GM19351 (cell line): Measurements from ENCODE around the gene MVK.

Source experiments
- ATAC-seq: cut with Tn5 transposase; IDR thresholded peaks from one replicate; pipeline ENCODE4 v1.9.1; 2021; ENCODE audit warnings: mild to moderate bottlenecking, moderate library complexity; ENCODE audit not compliant: unreplicated experiment

MVK gene

DNA sequence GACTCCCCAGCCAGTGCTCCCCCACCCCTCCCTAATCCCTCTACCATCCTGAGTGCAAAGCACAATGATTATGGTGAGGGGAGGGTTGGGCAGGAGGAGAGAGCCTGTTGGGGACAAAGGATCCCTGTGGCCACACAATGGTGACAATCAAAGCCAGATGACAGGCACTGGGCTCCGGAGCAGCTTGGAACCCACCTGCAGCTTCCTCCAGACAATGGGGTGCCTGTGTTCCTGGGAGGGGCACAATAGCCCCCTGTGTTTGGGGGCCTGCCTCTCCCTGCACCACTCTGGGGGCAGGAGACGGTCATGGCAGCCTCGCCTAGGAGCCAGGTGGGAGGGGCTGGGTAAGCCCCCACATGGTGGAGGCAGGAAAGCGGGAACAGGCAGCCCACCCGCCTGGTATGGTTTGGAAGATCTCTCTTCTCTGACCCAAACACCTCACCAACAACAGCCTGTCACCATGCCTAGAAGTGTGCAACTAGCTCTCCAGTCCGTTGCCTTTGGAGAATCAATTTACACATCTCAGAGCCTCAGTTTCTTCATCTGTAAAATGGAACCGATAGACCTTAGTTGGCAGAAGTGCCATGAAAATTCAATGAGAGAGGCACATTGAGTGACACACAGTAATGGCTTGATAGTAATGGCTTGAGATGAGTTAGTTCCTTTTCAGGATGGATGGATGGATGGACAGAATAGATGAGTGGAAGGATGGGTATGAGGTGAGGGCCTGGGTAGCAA is 53.0 kb downstream of the MVK start:
- ATAC-seq, result no peak

GRCh38 chr12:109627633-109628032 is 54.0 kb downstream of the MVK start:
- no peak for ATAC-seq

- no peak for ATAC-seq
Measured at GRCh38 chr12:109630107-109630506, 56.5 kb downstream of the MVK start.

- no peak for ATAC-seq
Measured at GRCh38 chr12:109630815-109631214, 57.2 kb downstream of the MVK start.

GRCh38 chr12:109631302-109631701 is 57.7 kb downstream of the MVK start:
- no peak for ATAC-seq

DNA sequence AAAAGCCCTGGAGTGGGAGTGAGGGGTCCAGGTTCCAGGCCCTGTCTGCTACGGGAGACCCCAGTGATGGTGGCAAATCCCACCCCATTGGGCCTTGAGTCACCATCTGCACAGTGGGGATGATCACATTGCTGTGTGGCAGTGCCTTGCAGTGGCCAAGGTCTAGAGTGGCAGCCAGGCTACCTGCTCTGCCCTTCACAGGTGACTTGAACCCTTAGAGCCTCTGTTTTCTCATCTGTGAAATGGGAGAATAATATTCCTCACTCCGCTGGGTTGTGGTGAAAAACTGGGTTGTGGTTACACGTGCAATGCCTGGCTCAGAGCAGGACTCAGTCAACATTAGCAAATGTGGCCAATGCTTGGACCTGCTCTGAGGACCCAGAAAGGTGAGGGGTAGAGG is 58.2 kb downstream of the MVK start:
- no peak for ATAC-seq

GRCh38 chr12:109632342-109632741 is 58.7 kb downstream of the MVK start:
- ATAC-seq, result no peak

DNA sequence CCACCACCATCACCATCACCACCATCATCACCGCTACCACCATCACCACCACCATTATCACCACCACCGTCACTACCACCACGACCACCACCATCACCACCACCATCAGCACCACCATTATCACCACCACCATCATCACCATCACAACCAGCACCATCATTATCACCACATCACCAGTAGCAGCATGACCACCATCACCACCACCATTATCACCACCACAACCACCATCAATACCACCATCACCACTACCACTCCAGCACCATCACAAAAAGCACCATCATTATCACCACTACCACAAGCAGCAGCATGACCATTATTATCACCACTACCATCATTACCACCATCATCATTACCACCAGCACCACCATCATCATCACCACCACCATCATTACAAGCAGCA is 62.1 kb downstream of the MVK start:
- ATAC-seq, result no peak

DNA sequence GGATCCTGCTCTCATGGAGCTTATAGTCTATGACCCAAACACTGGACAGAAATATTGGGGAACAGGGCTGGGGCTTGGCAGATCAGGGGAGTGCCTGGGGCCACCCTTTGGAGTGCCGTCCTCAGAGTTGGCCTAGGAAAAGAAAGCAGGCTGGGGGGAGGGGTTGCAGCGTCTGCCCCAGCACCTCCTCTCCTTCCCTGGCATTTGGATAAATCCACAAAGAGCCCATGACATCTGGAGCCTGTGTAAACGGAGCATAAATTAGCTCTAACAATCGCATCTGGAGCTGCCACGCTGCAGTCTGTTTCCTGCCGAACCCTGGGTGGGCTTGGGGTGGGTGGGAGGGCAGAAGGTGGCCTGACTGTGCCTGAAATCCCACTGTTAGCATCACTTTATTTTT is 63.8 kb downstream of the MVK start:
- no peak for ATAC-seq

DNA sequence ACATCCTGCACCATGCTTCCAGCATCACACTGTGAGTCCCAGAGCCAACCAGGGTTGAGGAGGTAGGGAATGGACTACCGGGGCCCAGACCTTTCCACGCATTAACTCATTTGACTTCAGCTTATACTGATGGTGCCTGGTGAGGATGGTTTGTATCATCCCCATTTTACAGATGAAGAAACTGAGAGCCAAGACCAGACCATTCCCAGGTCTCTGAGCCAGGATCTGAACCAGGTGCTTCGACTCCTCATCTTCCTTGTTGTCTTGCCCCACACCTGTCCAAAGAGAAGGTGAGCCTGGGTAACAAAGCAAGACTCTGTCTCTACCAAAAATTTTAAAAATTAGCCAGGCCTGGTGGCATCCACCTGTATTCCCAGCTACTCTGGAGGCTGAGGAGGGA is 64.4 kb downstream of the MVK start:
- ATAC-seq, result no peak

DNA sequence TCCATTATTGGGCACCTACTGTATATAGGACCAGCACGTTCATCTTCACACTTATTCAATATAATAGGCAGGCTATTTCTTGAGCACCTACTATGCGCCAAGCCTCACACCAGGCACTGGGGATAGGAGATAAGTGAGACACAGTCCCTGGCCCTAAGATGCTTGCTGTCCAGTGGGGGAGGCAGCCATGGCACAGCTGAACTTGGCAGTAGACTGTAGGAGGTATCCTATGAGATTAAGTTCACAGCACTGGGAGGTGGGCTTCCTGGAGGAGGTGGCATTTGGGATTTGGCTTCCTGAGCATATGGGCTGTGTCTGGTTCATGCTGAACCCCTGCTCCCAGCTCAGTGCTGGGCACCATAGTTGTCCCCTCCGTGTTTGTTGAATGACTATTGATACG is 65.1 kb downstream of the MVK start:
- ATAC-seq, result no peak

DNA sequence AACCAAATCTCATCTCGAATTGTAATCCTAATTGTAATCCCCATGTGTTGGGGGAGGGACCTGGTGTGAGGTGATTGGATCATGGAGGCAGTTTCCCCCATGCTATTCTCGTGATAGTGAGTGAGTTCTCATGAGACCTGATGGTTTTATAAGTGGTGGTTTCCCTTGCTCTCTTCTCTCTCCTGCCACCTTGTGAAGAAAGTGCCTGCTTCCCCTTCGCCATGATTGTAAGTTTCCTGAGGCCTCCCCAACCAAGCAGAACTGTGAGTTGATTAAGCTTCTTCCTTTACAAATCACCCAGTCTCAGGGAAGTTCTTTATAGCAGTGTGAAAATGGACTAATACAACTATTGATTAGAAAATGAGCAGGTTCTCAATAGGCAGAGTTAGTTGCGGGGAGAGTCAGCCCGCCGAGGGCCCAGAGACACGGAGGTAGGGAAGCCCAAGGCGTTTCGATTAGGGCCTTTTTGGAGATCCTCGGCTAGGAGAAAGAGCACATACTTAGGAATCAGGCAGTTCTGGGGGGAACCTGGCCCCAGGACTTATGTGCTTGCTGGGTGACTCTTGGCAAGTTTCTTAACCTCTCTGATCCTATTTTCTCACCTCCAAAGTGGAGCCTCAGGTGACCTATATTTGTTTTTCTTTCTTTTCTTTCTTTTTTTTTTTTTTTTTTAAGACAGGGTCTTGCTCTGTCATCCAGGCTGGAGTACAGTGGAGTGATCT is 65.7 kb downstream of the MVK start:
- ATAC-seq, result no peak

GRCh38 chr12:109640961-109641360 is 67.4 kb downstream of the MVK start:
- no peak for ATAC-seq

- no peak for ATAC-seq
Measured at GRCh38 chr12:109641422-109641821, 67.8 kb downstream of the MVK start.

DNA sequence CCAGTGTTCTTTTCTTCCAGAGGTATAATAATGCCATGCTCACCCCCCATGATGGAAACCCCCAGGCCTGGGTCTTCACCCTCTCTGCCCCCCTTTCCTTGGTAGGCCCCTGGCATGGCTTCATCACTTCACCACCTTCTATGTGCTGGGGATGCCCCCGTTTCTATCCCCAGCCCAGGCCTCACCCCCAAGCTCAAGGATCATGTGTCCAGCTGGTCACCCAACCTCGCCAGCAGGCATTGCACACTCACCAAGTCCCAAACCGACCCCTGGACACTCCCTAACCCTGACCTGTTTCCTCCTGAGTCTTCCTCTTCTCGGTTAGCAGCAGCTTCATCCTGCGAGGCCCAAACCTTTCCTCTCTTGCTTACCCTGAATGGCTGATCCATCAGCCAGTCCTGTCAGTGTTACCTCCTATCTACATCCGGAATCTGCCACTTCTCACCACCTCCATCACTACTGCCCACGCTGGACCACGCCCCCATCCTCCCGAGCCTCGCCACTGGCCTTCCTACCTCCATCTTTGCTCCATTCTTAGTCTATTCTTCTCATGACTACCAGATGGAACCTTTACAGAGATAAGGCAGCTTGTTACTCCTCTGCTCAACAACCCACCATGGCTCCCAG is 69.0 kb downstream of the MVK start:
- ATAC-seq, result no peak

DNA sequence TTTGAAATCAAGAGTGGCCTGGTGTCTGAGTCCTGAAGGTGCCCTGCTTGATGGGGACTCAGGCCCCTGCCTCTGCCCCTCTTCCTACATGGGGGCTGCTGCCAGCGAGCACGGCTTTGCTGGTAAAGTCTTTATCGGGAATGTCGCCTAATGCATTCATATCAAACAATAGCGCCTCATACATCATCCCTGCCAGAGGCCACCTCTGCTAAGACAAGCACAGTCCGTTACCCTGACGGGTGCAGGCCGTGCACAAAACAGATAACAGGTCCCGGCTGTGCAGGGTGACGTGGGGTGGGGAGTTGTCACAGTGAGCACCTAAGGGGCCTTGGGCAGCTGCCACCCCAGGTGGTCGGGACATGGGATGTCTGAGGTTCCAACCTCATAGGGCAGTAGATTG is 71.6 kb downstream of the MVK start:
- no peak for ATAC-seq

- no peak for ATAC-seq
Measured at GRCh38 chr12:109645708-109646107, 72.1 kb downstream of the MVK start.
